HG02610 (cell line): ENCODE results near the gene BIRC7.
"Not testable (repeated sequence)": the region's sequence is repeated elsewhere in the genome, so short reads cannot be mapped to it uniquely, and the experiment has no call there.

Source experiments
- ATAC-seq: cut with Tn5 transposase; IDR thresholded peaks from one replicate; pipeline ENCODE4 v1.9.1; 2021; ENCODE audit warnings: mild to moderate bottlenecking, moderate library complexity; ENCODE audit not compliant: unreplicated experiment

The BIRC7 gene

GRCh38 chr20:63206878-63207277 is 28.8 kb upstream of the BIRC7 start:
- no peak for ATAC-seq

GRCh38 chr20:63208346-63208909 is 27.3 kb upstream of the BIRC7 start:
- no peak for ATAC-seq

GRCh38 chr20:63210011-63210605 is 25.6 kb upstream of the BIRC7 start:
- no peak for ATAC-seq

- no peak for ATAC-seq
These were observed 23.3 kb upstream of the BIRC7 start for GRCh38 chr20:63212393-63212730.

GRCh38 chr20:63212792-63213191 is 22.9 kb upstream of the BIRC7 start:
- no peak for ATAC-seq

- ATAC-seq = no peak
These were observed 21.2 kb upstream of the BIRC7 start for GRCh38 chr20:63214514-63214913.

- peak; percentile 25 for ATAC-seq
These were observed 20.3 kb upstream of the BIRC7 start for GRCh38 chr20:63215101-63216040.

GRCh38 chr20:63216041-63216848 is 19.5 kb upstream of the BIRC7 start, which contains the start of gene YTHDF1:
YTHDF1 (minus strand) TSS chr20:63216131; CDS start chr20:63215892, 239 bp downstream.
- peak; percentile 82 for ATAC-seq

GRCh38 chr20:63216849-63217471 is 18.7 kb upstream of the BIRC7 start:
- ATAC-seq = no peak

GRCh38 chr20:63217706-63218105 is 18.0 kb upstream of the BIRC7 start:
- ATAC-seq = no peak

- no peak for ATAC-seq
These were observed 16.8 kb upstream of the BIRC7 start for GRCh38 chr20:63218701-63219446.

GRCh38 chr20:63219447-63219821 is 16.3 kb upstream of the BIRC7 start:
- no peak for ATAC-seq

- no peak for ATAC-seq
These were observed 15.7 kb upstream of the BIRC7 start for GRCh38 chr20:63219866-63220521.

- no peak for ATAC-seq
These were observed 14.9 kb upstream of the BIRC7 start for GRCh38 chr20:63220696-63221399.

GRCh38 chr20:63221400-63222053 is 14.2 kb upstream of the BIRC7 start:
- ATAC-seq = not testable (repeated sequence)

GRCh38 chr20:63222541-63222940 is 13.2 kb upstream of the BIRC7 start:
- no peak for ATAC-seq

GRCh38 chr20:63223121-63223825 is 12.4 kb upstream of the BIRC7 start:
- ATAC-seq = no peak

- ATAC-seq = no peak
These were observed 11.9 kb upstream of the BIRC7 start for GRCh38 chr20:63223826-63224207.
